ENCODE measurements around the gene GRM5.

Gene GRM5

DNA sequence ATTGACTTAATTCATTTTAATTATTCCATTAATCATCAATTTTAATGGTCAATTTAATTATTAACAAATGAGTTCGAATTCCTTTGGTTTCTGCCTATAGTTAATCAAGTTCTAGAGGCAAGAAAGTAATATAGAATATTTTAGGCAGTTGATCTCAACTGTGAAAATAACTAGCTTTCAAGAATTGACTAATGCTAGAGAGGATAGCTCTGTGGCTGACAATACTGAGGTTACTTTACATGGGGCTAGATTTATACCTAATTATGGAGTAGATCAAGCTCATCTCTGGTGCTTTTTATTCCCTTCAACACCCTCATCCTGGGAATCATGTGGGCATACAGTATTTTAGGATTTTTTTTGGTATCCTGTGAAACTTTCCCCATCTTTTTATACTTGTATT lies 259.4 kb downstream of the GRM5 start:
- H3K36me3 ChIP-seq (ENCODE audit: control insufficient read depth, insufficient read depth, low read length), result no peaks in the 10 kb centered on the region
- no peaks in the 10 kb centered on the region for H3K27me3 ChIP-seq (replicated peaks; ENCODE audit: control insufficient read depth, insufficient read depth, low read length)
- TF ChIP-seq, protein P1, sequence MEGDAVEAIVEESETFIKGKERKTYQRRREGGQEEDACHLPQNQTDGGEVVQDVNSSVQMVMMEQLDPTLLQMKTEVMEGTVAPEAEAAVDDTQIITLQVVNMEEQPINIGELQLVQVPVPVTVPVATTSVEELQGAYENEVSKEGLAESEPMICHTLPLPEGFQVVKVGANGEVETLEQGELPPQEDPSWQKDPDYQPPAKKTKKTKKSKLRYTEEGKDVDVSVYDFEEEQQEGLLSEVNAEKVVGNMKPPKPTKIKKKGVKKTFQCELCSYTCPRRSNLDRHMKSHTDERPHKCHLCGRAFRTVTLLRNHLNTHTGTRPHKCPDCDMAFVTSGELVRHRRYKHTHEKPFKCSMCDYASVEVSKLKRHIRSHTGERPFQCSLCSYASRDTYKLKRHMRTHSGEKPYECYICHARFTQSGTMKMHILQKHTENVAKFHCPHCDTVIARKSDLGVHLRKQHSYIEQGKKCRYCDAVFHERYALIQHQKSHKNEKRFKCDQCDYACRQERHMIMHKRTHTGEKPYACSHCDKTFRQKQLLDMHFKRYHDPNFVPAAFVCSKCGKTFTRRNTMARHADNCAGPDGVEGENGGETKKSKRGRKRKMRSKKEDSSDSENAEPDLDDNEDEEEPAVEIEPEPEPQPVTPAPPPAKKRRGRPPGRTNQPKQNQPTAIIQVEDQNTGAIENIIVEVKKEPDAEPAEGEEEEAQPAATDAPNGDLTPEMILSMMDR (IDR thresholded peaks at IDR 0.05; ENCODE audit: insufficient read depth, low read length, poor library complexity, severe bottlenecking), result no peak
- DNase-seq (ENCODE audit: extremely low read depth, insufficient read length), result no peak
- H3K4me3 ChIP-seq (replicated peaks; ENCODE audit: low read depth, low read length), result no peak overlapping the region

DNA sequence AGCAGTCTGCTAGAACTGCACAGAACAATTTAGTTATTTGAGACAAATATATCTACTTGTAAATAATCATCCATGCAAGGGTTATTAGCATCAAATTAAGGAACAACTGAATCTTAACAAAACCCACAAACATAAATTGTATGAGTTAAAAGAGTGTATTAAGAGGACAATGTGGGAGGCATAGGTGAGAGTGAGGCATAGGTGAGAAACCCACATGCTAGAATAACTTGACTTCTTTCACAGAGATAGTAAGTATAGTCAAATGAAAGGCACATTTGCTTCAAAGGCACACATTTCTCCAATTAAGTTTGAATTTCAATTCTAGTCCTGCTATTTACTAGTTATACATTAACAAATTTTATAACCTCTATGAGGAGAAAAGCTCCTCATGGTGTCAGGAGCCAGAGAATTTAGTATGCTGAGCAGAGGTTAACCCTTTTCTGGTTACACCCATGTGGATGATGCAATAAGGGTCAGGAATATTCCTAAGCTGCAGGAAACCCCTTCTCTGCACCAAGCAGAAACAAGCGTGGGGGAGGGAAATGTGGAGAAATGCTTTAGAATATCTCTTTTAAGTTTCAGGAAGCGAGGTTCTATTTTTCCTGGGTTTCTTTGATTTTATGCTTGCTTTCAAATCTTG lies 264.2 kb downstream of the GRM5 start:
- TF ChIP-seq, protein P1 (IDR thresholded peaks at IDR 0.05; ENCODE audit: insufficient read depth, low read length, poor library complexity, severe bottlenecking), result no peak
- no peak for DNase-seq (ENCODE audit: extremely low read depth, insufficient read length)
- no peak overlapping the region for H3K4me3 ChIP-seq (replicated peaks; ENCODE audit: low read depth, low read length)
- no peaks in the 10 kb centered on the region for H3K36me3 ChIP-seq (ENCODE audit: control insufficient read depth, insufficient read depth, low read length)
- H3K27me3 ChIP-seq (replicated peaks; ENCODE audit: control insufficient read depth, insufficient read depth, low read length), result no peaks in the 10 kb centered on the region

DNA sequence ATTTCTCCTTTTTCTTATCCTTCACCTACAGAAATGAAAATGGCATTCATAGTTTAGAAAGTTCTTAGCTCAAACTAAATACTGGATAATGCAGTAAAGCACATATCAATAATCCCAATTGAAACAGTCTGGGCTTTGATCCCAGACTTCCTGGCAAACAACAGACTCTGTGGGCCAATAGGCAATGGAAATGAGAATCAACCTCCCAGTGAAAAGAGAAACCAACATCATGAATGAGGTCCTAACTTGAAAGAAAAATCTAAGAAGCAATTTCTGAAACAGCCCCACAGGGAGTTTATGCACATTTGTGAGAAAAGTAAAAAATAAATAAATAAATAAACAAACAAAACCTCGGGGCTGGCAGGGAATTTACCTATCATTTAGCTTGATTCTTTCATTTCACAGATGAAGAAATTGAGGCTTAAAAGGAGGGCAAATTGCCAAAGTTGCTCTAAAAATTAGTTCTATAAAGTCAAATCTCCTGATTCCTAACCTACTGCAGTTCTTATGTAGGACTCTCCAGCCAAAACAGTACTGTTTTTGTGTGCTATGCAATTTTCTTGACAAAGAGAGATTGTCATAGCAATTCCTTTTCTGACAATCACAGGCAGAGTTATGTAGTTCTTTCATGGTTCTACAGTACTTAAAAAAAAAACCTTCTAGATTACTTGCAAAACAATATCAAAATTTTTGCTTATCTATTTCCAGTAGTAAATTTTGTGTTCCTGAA lies 265.8 kb downstream of the GRM5 start:
- no peak for DNase-seq (ENCODE audit: extremely low read depth, insufficient read length)
- H3K27me3 ChIP-seq (replicated peaks; ENCODE audit: control insufficient read depth, insufficient read depth, low read length), result no peaks in the 10 kb centered on the region
- no peaks in the 10 kb centered on the region for H3K36me3 ChIP-seq (ENCODE audit: control insufficient read depth, insufficient read depth, low read length)
- no peak overlapping the region for H3K4me3 ChIP-seq (replicated peaks; ENCODE audit: low read depth, low read length)
- TF ChIP-seq, protein P1 (IDR thresholded peaks at IDR 0.05; ENCODE audit: insufficient read depth, low read length, poor library complexity, severe bottlenecking), result no peak

DNA sequence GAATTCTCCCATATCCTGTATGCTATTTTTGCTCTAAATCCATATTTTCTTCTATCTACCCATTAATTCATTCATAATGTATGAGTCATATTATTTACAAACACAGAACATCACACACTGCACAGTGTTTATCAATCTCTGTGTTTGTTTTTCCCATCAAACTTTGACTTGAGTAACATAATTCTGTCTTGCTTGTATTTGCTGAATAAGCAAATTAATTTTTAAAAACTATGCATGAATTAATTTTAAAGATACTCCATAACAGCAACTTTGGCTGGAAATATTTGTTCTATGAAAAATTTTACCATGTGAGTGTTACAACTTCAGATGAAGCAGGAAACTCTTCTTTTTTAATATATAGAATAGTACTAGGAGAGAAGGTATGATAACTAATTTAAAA lies 275.6 kb downstream of the GRM5 start:
- Histone ChIP-seq H3K4me3 (replicated peaks; ENCODE audit: low read depth, low read length) (no peak overlapping the region), H3K36me3 (ENCODE audit: control insufficient read depth, insufficient read depth, low read length) (no peaks in the 10 kb centered on the region), H3K27me3 (replicated peaks; ENCODE audit: control insufficient read depth, insufficient read depth, low read length) (no peaks in the 10 kb centered on the region; the same call in 1 of the 2 replicates)
- TF ChIP-seq, protein P1 (IDR thresholded peaks at IDR 0.05; ENCODE audit: insufficient read depth, low read length, poor library complexity, severe bottlenecking), result no peak
- DNase-seq (ENCODE audit: extremely low read depth, insufficient read length), result no peak

DNA sequence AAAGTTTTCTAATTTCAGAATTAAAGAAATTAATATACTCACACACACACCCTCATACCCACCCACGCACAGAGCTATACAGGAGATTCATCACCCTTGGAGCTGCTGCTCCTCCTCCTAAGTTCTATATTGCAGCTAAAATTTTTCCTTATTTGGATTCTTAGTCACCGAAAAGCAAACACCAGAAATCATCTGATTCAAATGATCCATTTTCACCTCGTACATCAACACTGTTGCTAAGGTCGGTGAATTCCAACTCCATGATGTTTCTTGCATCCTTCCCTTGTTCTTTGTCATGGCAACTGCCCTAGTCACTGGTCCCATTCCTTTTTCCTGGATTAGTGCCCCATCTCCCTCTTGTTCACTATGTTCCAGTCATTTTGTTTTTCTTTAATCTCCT lies 286.2 kb downstream of the GRM5 start:
- TF ChIP-seq, protein P1 (IDR thresholded peaks at IDR 0.05; ENCODE audit: insufficient read depth, low read length, poor library complexity, severe bottlenecking), result no peak
- no peak overlapping the region for H3K4me3 ChIP-seq (replicated peaks; ENCODE audit: low read depth, low read length)
- H3K27me3 ChIP-seq (replicated peaks; ENCODE audit: control insufficient read depth, insufficient read depth, low read length), result no peaks in the 10 kb centered on the region
- DNase-seq (ENCODE audit: extremely low read depth, insufficient read length), result no peak
- no peaks in the 10 kb centered on the region for H3K36me3 ChIP-seq (ENCODE audit: control insufficient read depth, insufficient read depth, low read length)

Data from GM06990 (cell line).